Measurements from ENCODE around the gene NCAPD2. TPM values are rescaled to one million over a fixed set of nuclear protein-coding genes. Genes with fewer than 3 reads are reported as not detected.
A peak's percentile ranks its signal among the peaks of the same experiment; 100 is the strongest.
"Not testable (repeated sequence)": the region's sequence is repeated elsewhere in the genome, so short reads cannot be mapped to it uniquely, and the experiment has no call there.

Gene NCAPD2
- total and polyA plus RNA-seq, 2 donors (not counting 3 experiments of a cell fraction or from before 2014, with no cell fraction given), result 41.8 to 90.1 TPM

DNA sequence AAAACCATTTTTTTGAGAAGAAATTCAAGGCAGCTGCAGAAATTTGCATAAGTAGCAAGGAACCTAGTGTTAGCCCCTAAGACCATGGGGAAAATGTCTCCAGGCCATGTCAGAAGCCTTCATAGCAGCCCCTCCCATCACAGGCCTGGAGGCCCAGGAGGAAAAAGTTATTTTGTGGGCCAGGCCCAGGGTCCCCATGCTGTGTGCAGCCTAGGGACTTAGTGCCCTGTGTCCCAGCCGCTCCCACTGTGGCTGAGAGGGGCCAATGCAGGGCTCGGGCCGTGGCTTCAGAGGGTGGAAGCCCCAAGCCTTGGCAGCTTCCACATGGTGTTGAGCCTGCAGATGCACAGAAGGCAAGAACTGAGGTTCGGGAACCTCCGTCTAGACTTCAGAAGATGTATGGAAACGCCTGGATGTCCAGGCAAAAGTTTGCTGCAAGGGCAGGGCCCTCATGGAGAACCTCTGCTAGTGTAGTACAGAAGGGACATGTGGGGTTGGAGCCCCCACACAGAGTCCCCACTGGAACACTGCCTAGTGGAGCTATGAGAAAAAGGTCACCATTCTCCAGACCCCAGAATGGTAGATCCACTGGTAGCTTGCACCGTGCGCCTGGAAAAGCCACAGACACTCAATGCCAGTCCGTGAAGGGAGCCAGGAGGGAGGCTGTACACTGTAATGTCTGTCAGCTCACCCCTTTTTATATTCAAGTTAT lies 26.2 kb upstream of the NCAPD2 start:
- ChIA-PET CTCF (interaction anchor here (5.2 kb wide), 1 partner anchor 71 kb away, joined by 33 read pairs; no protein-coding TSS in a partner anchor), POLR2A (interaction anchor here (0.7 kb wide), 1 partner anchor 377 kb away, joined by 3 read pairs; no protein-coding TSS in a partner anchor)
- dilution Hi-C loops (cut with MboI; ENCODE audit: extremely low pct_ligation_motif_present, low sequenced_read_pairs); DNase-seq (ENCODE audit: low read depth, low spot score); H3K4me2 ChIP-seq (ENCODE audit: insufficient read depth, low read length); H3K36me3 ChIP-seq (ENCODE audit: control insufficient read depth in 2 of 2, extremely low read depth in 1 of 2, insufficient read depth in 2 of 2, low read length in 2 of 2); H3K79me2 ChIP-seq (ENCODE audit: control insufficient read depth, insufficient read depth, low read length); H3K9me3 ChIP-seq (replicated peaks; ENCODE audit: control insufficient read depth, insufficient read depth, low read length); H3K4me3 ChIP-seq (replicated peaks in 1 of 3; ENCODE audit: insufficient read depth in 1 of 3, low read depth in 1 of 3, low read length in 3 of 3); H3K27ac ChIP-seq (ENCODE audit: insufficient read depth, low read depth, low read length); BruUV-seq (replicated peaks); H3K27me3 ChIP-seq (ENCODE audit: control insufficient read depth in 2 of 2, insufficient read depth in 2 of 2, low read length in 2 of 2); H2AFZ ChIP-seq (ENCODE audit: low read depth, low read length); H3K9ac ChIP-seq (replicated peaks; ENCODE audit: extremely low read depth, insufficient read depth, low read length); H4K20me1 ChIP-seq (replicated peaks; ENCODE audit: control insufficient read depth, extremely low read depth, insufficient read depth, low read length); H3K9me1 ChIP-seq (replicated peaks; ENCODE audit: control insufficient read depth, extremely low read depth, insufficient read depth, low read length); FAIRE-seq: not testable (repeated sequence)
- H3K4me1 ChIP-seq (ENCODE audit: control insufficient read depth, extremely low read depth, insufficient read depth, low read length), result peaks cover 23% of the 10 kb centered on the region
- intact Hi-C loops (cut with micrococcal nuclease), result loop anchor here (5.0 kb wide), 1 partner anchor 130 kb away; no protein-coding TSS in a partner anchor

DNA sequence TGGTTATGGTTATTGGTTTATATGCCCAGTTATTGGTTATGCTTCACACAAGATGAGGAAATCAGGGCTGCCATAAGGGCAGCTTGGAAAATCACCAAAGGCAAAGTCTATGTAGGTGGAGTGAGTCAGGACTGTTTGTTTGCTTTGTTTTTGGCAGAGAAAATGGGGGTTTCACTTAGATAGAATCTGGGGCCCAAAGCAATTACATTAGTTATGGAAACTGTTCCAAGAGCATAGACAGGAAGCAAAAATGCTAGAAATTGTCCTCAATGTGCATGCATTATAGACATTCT lies 25.7 kb upstream of the NCAPD2 start:
- no peak overlapping the region for H3K4me2 ChIP-seq (ENCODE audit: insufficient read depth, low read length)
- H4K20me1 ChIP-seq (replicated peaks; ENCODE audit: control insufficient read depth, extremely low read depth, insufficient read depth, low read length), result no peaks in the 10 kb centered on the region
- peaks cover 2% of the 10 kb centered on the region for H3K79me2 ChIP-seq (ENCODE audit: control insufficient read depth, insufficient read depth, low read length)
- dilution Hi-C loops (cut with MboI; ENCODE audit: extremely low pct_ligation_motif_present, low sequenced_read_pairs), result no loop called here
- FAIRE-seq (peak; percentile 21), DNase-seq (ENCODE audit: low read depth, low spot score) (no peak)
- H3K27ac ChIP-seq (ENCODE audit: insufficient read depth, low read depth, low read length), result no peak overlapping the region
- ChIA-PET CTCF (interaction anchor here (5.2 kb wide), 1 partner anchor 70 kb away, joined by 33 read pairs; no protein-coding TSS in a partner anchor), POLR2A (interaction anchor here (0.7 kb wide), 1 partner anchor 377 kb away, joined by 3 read pairs; no protein-coding TSS in a partner anchor)
- intact Hi-C loops (cut with micrococcal nuclease), result loop anchor here (5.0 kb wide), 1 partner anchor 131 kb away; no protein-coding TSS in a partner anchor
- peaks cover 19% of the 10 kb centered on the region for H3K4me1 ChIP-seq (ENCODE audit: control insufficient read depth, extremely low read depth, insufficient read depth, low read length)
- no peak overlapping the region for H3K4me3 ChIP-seq (replicated peaks in 1 of 3; ENCODE audit: insufficient read depth in 1 of 3, low read depth in 1 of 3, low read length in 3 of 3)
- TF ChIP-seq EZH2 (IDR thresholded peaks at IDR 0.05; ENCODE audit: borderline replicate concordance, low read depth, low read length, severe bottlenecking) (no peak), POLR2AphosphoS5 (IDR thresholded peaks at IDR 0.05; ENCODE audit: insufficient read depth, low read depth, low read length) (no peak), POLR2A (IDR thresholded peaks at IDR 0.05; ENCODE audit: low read depth, low read length) (no peak), GATA2 (IDR thresholded peaks at IDR 0.05; ENCODE audit: insufficient read depth, insufficient read length, low read depth, low read length) (no peak), MYC (IDR thresholded peaks at IDR 0.05; ENCODE audit: low read depth, low read length) (no peak), FOS (IDR thresholded peaks at IDR 0.05; ENCODE audit: borderline replicate concordance, insufficient read depth, low read length) (no peak)
- TF ChIP-seq, protein P1, sequence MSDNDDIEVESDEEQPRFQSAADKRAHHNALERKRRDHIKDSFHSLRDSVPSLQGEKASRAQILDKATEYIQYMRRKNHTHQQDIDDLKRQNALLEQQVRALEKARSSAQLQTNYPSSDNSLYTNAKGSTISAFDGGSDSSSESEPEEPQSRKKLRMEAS (IDR thresholded peaks at IDR 0.05; ENCODE audit: insufficient read depth, insufficient read length), result no peak
- TF ChIP-seq, protein P2, sequence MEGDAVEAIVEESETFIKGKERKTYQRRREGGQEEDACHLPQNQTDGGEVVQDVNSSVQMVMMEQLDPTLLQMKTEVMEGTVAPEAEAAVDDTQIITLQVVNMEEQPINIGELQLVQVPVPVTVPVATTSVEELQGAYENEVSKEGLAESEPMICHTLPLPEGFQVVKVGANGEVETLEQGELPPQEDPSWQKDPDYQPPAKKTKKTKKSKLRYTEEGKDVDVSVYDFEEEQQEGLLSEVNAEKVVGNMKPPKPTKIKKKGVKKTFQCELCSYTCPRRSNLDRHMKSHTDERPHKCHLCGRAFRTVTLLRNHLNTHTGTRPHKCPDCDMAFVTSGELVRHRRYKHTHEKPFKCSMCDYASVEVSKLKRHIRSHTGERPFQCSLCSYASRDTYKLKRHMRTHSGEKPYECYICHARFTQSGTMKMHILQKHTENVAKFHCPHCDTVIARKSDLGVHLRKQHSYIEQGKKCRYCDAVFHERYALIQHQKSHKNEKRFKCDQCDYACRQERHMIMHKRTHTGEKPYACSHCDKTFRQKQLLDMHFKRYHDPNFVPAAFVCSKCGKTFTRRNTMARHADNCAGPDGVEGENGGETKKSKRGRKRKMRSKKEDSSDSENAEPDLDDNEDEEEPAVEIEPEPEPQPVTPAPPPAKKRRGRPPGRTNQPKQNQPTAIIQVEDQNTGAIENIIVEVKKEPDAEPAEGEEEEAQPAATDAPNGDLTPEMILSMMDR (IDR thresholded peaks at IDR 0.05; ENCODE audit: extremely low read depth in 1 of 2, insufficient read depth in 1 of 2, low read depth in 1 of 2, low read length in 2 of 2), result no peak
- no peak overlapping the region for H2AFZ ChIP-seq (ENCODE audit: low read depth, low read length)
- H3K9me1 ChIP-seq (replicated peaks; ENCODE audit: control insufficient read depth, extremely low read depth, insufficient read depth, low read length), result no peaks in the 10 kb centered on the region
- H3K36me3 ChIP-seq (ENCODE audit: control insufficient read depth in 2 of 2, extremely low read depth in 1 of 2, insufficient read depth in 2 of 2, low read length in 2 of 2), result peaks cover 0 to 7% of the 10 kb centered on the region in 2 experiments
- no TSS peak for BruUV-seq (replicated peaks)
- no peaks in the 10 kb centered on the region for H3K27me3 ChIP-seq (ENCODE audit: control insufficient read depth in 2 of 2, insufficient read depth in 2 of 2, low read length in 2 of 2)
- H3K9ac ChIP-seq (replicated peaks; ENCODE audit: extremely low read depth, insufficient read depth, low read length), result no peak overlapping the region
- H3K9me3 ChIP-seq (replicated peaks; ENCODE audit: control insufficient read depth, insufficient read depth, low read length), result no peaks in the 10 kb centered on the region

Measured in endothelial cell of umbilical vein (primary cell).